Suprapubic skin (tissue), 3 donors: ENCODE results near the gene NT5E.

Experiments used
- CTCF ChIP-seq, 2 donors: fragments of 200-600 bp in 1 of 2; fragments of 450-650 bp in 1 of 2; sonication (generic) in 1 of 2; IDR thresholded peaks; one replicate each; pipeline ENCODE4 v1.5.1; 2016 to 2019; ENCODE audit warnings: antibody characterized with exemption in 2 of 2, mild to moderate bottlenecking in 1 of 2, moderate library complexity in 1 of 2
- POLR2A ChIP-seq, 2 donors: fragments of 450-650 bp; IDR thresholded peaks; one replicate each; pipeline ENCODE4 v1.6.1; 2017; ENCODE audit warnings: antibody characterized with exemption in 2 of 2, mild to moderate bottlenecking in 2 of 2, moderate library complexity in 2 of 2

- no peak for TF ChIP-seq POLR2A (IDR thresholded peaks at IDR 0.05)
- TF ChIP-seq CTCF (IDR thresholded peaks at IDR 0.05): no peak
These were observed 2.6 kb downstream of the NT5E start for GRCh38 chr6:85452441-85452881.
